HL-60 (cell line): ENCODE results near the gene PTPN22.

ENCODE experiments used
- DNase-seq, 2 experiments: peaks; one replicate each; pipeline ENCODE4 v3.0.0-alpha.2; 2010 to 2020; ENCODE audit warnings: low read depth in 1 of 2, low spot score in 1 of 2
- H3K27ac ChIP-seq: fragments of 250-450 bp; sonication (Bioruptor Pico); replicated peaks from 2 replicates; pipeline ENCODE4 v1.5.1; 2020; ENCODE audit warnings: mild to moderate bottlenecking, moderate library complexity
- H3K27me3 ChIP-seq: fragments of 250-450 bp; sonication (Bioruptor Pico); 2 replicates; pipeline ENCODE4 v1.5.1; 2021; ENCODE audit warnings: mild to moderate bottlenecking, moderate library complexity; ENCODE audit not compliant: insufficient read depth, poor library complexity, severe bottlenecking
- H3K4me3 ChIP-seq: replicated peaks from 2 replicates; pipeline ENCODE4 v1.5.1; 2011; ENCODE audit warnings: mild to moderate bottlenecking, control low read depth, low read length; ENCODE audit not compliant: insufficient read depth
- GABPA ChIP-seq: IDR thresholded peaks from 2 replicates; pipeline ENCODE4 v1.6.1; 2012; ENCODE audit warnings: low read depth
- POLR2AphosphoS5 ChIP-seq: IDR thresholded peaks from 2 replicates; pipeline ENCODE4 v1.6.1; 2012; ENCODE audit warnings: low read depth
- SPI1 ChIP-seq: IDR thresholded peaks from 2 replicates; pipeline ENCODE4 v1.6.1; 2012; ENCODE audit warnings: low read depth, mild to moderate bottlenecking, borderline replicate concordance
- TF ChIP-seq, protein P1 (sequence below): IDR thresholded peaks from one replicate; pipeline ENCODE4 v1.5.1; 2011; ENCODE audit warnings: low read length, control low read depth, inconsistent platforms; ENCODE audit not compliant: insufficient read depth
- TF ChIP-seq, protein P2 (sequence below): IDR thresholded peaks from 2 replicates; pipeline ENCODE4 v1.6.1; 2012; ENCODE audit warnings: low read depth; ENCODE audit not compliant: insufficient replicate concordance

Gene PTPN22

DNA sequence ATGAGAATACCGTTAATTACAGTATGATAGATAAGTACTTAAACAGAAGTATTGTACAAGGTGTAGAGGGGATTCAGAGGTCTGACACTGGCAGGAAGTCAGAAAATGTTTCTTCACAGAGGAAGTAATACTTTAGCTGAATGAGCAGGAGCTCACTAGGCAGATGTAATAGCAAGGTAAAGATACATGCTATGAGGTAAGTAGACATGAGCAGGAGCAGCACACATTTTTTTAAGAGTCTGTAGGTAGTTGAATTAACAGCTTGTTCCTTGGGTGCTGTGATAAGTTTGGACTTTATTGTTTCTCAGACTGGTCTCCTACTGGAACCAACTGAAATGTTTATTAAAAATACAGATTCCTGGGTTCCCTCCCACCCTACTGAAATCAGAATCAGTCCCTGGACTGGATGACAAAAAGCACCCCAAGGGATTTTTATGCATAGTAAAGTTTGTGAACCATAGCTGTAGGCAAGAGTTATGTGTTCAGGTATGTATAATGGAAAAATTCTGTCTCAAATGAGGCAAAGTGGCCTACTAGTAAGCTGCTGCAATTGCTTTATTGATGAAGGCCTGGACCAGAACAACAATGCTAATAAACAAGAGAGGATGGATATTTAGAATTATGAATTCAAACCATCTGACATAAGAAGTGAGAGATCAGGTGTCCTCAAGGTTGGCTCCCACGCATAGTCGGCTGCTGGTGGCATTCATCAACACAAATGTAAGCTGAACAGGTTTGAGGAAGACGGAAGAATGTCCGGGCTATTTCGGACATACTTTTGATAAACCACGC is 32.2 kb upstream of the PTPN22 start:
- Histone ChIP-seq H3K27me3 (no peaks in the 10 kb centered on the region), H3K27ac (peak overlapping the region; percentile 85), H3K4me3 (peak overlapping the region; percentile 71)
- DNase-seq, result peak; percentile 20 to 29
- TF ChIP-seq GABPA (no peak), SPI1 (peak; percentile 47; the same call in 1 of the 2 replicates)
- TF ChIP-seq, protein P1, sequence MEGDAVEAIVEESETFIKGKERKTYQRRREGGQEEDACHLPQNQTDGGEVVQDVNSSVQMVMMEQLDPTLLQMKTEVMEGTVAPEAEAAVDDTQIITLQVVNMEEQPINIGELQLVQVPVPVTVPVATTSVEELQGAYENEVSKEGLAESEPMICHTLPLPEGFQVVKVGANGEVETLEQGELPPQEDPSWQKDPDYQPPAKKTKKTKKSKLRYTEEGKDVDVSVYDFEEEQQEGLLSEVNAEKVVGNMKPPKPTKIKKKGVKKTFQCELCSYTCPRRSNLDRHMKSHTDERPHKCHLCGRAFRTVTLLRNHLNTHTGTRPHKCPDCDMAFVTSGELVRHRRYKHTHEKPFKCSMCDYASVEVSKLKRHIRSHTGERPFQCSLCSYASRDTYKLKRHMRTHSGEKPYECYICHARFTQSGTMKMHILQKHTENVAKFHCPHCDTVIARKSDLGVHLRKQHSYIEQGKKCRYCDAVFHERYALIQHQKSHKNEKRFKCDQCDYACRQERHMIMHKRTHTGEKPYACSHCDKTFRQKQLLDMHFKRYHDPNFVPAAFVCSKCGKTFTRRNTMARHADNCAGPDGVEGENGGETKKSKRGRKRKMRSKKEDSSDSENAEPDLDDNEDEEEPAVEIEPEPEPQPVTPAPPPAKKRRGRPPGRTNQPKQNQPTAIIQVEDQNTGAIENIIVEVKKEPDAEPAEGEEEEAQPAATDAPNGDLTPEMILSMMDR, result no peak

DNA sequence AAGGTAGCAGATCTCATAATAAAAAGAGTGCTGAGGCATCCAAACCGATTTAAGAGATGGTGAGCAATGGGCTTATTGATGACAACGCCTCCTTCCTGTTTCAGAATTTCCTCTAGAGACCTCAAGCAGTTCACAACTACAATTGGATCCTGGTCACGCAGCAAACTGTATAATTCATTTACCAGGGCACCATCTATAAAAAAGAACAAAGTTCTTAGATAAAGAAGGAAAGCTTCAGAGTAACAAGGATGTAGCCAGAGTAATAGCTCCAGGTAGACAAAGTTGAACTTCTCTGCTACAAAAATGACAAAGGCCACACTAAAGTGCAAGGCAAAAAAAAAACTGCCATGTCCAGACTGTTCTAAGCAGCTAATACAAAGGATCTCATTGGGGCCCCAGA is 29.7 kb upstream of the PTPN22 start:
- no peaks in the 10 kb centered on the region for H3K27me3 ChIP-seq
- DNase-seq, result no peak
- H3K27ac ChIP-seq, result peak overlapping the region; percentile 30
- H3K4me3 ChIP-seq, result no peak overlapping the region
- TF ChIP-seq, protein P1, result no peak
- TF ChIP-seq, protein P2, sequence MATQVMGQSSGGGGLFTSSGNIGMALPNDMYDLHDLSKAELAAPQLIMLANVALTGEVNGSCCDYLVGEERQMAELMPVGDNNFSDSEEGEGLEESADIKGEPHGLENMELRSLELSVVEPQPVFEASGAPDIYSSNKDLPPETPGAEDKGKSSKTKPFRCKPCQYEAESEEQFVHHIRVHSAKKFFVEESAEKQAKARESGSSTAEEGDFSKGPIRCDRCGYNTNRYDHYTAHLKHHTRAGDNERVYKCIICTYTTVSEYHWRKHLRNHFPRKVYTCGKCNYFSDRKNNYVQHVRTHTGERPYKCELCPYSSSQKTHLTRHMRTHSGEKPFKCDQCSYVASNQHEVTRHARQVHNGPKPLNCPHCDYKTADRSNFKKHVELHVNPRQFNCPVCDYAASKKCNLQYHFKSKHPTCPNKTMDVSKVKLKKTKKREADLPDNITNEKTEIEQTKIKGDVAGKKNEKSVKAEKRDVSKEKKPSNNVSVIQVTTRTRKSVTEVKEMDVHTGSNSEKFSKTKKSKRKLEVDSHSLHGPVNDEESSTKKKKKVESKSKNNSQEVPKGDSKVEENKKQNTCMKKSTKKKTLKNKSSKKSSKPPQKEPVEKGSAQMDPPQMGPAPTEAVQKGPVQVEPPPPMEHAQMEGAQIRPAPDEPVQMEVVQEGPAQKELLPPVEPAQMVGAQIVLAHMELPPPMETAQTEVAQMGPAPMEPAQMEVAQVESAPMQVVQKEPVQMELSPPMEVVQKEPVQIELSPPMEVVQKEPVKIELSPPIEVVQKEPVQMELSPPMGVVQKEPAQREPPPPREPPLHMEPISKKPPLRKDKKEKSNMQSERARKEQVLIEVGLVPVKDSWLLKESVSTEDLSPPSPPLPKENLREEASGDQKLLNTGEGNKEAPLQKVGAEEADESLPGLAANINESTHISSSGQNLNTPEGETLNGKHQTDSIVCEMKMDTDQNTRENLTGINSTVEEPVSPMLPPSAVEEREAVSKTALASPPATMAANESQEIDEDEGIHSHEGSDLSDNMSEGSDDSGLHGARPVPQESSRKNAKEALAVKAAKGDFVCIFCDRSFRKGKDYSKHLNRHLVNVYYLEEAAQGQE, result no peak

DNA sequence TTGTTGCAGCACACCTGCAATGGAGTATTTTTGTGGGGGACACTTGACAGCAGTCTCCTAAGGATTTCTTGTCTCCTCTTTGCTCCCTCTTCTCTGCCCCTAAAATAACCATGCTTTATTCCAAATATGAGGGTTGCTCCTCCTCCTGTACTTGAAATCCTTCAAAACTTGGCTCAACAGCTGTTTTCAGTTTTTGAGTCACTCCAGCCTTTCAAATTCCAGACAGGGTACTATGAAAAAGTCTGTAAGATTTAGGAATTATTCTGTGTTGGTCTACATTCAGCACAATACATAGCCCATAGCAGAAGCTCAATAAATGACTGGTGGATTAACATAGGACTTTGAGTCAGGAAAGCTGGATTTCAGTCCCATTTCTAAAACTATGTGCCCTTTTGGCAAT is 27.6 kb upstream of the PTPN22 start:
- H3K4me3 ChIP-seq, result no peak overlapping the region

More for the DNA sequence above, 27.6 kb upstream of the PTPN22 start:
- no peak for DNase-seq
- no peak for TF ChIP-seq POLR2AphosphoS5
- TF ChIP-seq, protein P1, result no peak
- TF ChIP-seq SPI1, result no peak
- TF ChIP-seq GABPA, result no peak
- TF ChIP-seq, protein P2, result no peak
- Histone ChIP-seq H3K27me3 (no peaks in the 10 kb centered on the region), H3K27ac (peak overlapping the region; percentile 6; the same call in 1 of the 2 replicates)
